PC-3 (cell line): ENCODE results near the gene GPX3.

ENCODE experiments used
- EZH2 ChIP-seq: fragments of 300-600 bp; sonication (generic); IDR thresholded peaks from one replicate; pipeline ENCODE4 v1.6.1; 2017; ENCODE audit warnings: antibody characterized with exemption, mild to moderate bottlenecking, low read length; ENCODE audit not compliant: unreplicated experiment
- EZH2phosphoT487 ChIP-seq: fragments of 300-600 bp; sonication (generic); IDR thresholded peaks from 2 replicates; pipeline ENCODE4 v1.6.1; 2018; ENCODE audit warnings: mild to moderate bottlenecking, antibody characterized with exemption, low read length, borderline replicate concordance
- TF ChIP-seq, protein P1 (sequence below): fragments of 300-600 bp; sonication (generic); conservative IDR thresholded peaks from 2 replicates; pipeline ENCODE4 v1.5.1; 2017; ENCODE audit warnings: antibody characterized with exemption, low read depth, mild to moderate bottlenecking, low read length

- TF ChIP-seq, protein P1, sequence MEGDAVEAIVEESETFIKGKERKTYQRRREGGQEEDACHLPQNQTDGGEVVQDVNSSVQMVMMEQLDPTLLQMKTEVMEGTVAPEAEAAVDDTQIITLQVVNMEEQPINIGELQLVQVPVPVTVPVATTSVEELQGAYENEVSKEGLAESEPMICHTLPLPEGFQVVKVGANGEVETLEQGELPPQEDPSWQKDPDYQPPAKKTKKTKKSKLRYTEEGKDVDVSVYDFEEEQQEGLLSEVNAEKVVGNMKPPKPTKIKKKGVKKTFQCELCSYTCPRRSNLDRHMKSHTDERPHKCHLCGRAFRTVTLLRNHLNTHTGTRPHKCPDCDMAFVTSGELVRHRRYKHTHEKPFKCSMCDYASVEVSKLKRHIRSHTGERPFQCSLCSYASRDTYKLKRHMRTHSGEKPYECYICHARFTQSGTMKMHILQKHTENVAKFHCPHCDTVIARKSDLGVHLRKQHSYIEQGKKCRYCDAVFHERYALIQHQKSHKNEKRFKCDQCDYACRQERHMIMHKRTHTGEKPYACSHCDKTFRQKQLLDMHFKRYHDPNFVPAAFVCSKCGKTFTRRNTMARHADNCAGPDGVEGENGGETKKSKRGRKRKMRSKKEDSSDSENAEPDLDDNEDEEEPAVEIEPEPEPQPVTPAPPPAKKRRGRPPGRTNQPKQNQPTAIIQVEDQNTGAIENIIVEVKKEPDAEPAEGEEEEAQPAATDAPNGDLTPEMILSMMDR, result no peak
- TF ChIP-seq EZH2 (no peak), EZH2phosphoT487 (no peak)
Observed at GRCh38 chr5:151034422-151035379, 14.3 kb downstream of the GPX3 start.
